HEK293 (cell line): ENCODE results near the gene SCO1.

Experiments
- CTCF ChIA-PET: fragments of 350-600 bp; formaldehyde crosslinking; extraction: SDS; loops from one replicate; lab custom pipeline; 2021; ENCODE audit warnings: antibody characterized with exemption; lab: Yijun Ruan, JAX
- POLR2A ChIA-PET: fragments of 300-600 bp; formaldehyde crosslinking; extraction: SDS; loops from one replicate; lab custom pipeline; 2020; ENCODE audit warnings: antibody characterized with exemption, inconsistent platforms; lab: Yijun Ruan, JAX
- H3K27ac ChIP-seq: fragments of 200-500 bp; sonication (Bioruptor generic); 2 replicates; pipeline ENCODE4 v1.5.1; 2014; ENCODE audit warnings: low read depth, low read length, control low read depth, inconsistent platforms; ENCODE audit errors: extremely low read depth
- H3K36me3 ChIP-seq, 2 experiments: fragments of 200-500 bp in 1 of 2; sonication (Bioruptor generic) in 1 of 2; 1 replicate in 1 of 2; 2 replicates in 1 of 2; pipeline ENCODE4 v1.5.1; 2014 to 2017; ENCODE audit warnings: inconsistent platforms in 2 of 2, low read length in 2 of 2; ENCODE audit not compliant: control insufficient read depth in 2 of 2, insufficient read depth in 1 of 2
- H3K4me1 ChIP-seq: fragments of 200-500 bp; sonication (Bioruptor generic); 2 replicates; pipeline ENCODE4 v1.5.1; 2014; ENCODE audit warnings: mild to moderate bottlenecking, low read length, inconsistent platforms; ENCODE audit not compliant: control insufficient read depth, insufficient read depth
- H3K4me3 ChIP-seq: 2 replicates; pipeline ENCODE4 v1.5.1; 2011; ENCODE audit warnings: low read depth, mild to moderate bottlenecking, control low read depth, low read length, moderate library complexity
- H3K9me3 ChIP-seq: fragments of 200-500 bp; sonication (Bioruptor generic); 2 replicates; pipeline ENCODE4 v1.5.1; 2014; ENCODE audit warnings: low read depth, low read length, inconsistent platforms; ENCODE audit not compliant: control insufficient read depth, insufficient read depth
- BCL11B ChIP-seq: fragments of 450-650 bp; formaldehyde crosslinking; IDR thresholded peaks from 2 replicates; pipeline ENCODE4 v1.5.1; 2016; ENCODE audit warnings: low read depth, missing biosample characterization, missing genetic modification characterization
- GLI2 ChIP-seq: fragments of 450-650 bp; formaldehyde crosslinking; IDR thresholded peaks from 2 replicates; pipeline ENCODE4; 2017; ENCODE audit warnings: missing biosample characterization, missing genetic modification characterization, low read depth, borderline replicate concordance
- MZF1 ChIP-seq: fragments of 450-650 bp; formaldehyde crosslinking; IDR thresholded peaks from 2 replicates; pipeline ENCODE4 v1.5.1; 2017; ENCODE audit warnings: missing biosample characterization, missing genetic modification characterization, borderline replicate concordance
- OVOL3 ChIP-seq: fragments of 450-650 bp; formaldehyde crosslinking; IDR thresholded peaks from 2 replicates; pipeline ENCODE4 v1.5.1; 2016; ENCODE audit warnings: missing biosample characterization, missing genetic modification characterization
- RBAK ChIP-seq: fragments of 450-650 bp; formaldehyde crosslinking; IDR thresholded peaks from 2 replicates; pipeline ENCODE4 v1.5.1; 2016; ENCODE audit warnings: missing biosample characterization, missing genetic modification characterization
- SCRT1 ChIP-seq: fragments of 450-650 bp; formaldehyde crosslinking; IDR thresholded peaks from 2 replicates; pipeline ENCODE4 v1.5.1; 2016; ENCODE audit warnings: missing biosample characterization, missing genetic modification characterization, borderline replicate concordance
- TRIM28 ChIP-seq: IDR thresholded peaks from 2 replicates; pipeline ENCODE4 v1.6.1; 2011; ENCODE audit warnings: low read length, control low read depth, borderline replicate concordance
- ZBTB1 ChIP-seq: fragments of 450-650 bp; formaldehyde crosslinking; IDR thresholded peaks from 2 replicates; pipeline ENCODE4 v1.5.1; 2016; ENCODE audit warnings: missing biosample characterization, missing genetic modification characterization
- ZBTB49 ChIP-seq: fragments of 450-650 bp; formaldehyde crosslinking; IDR thresholded peaks from 2 replicates; pipeline ENCODE4 v1.5.1; 2016; ENCODE audit warnings: missing biosample characterization, missing genetic modification characterization, low read depth
- ZBTB8A ChIP-seq: fragments of 450-650 bp; formaldehyde crosslinking; IDR thresholded peaks from 2 replicates; pipeline ENCODE4 v1.5.1; 2016; ENCODE audit warnings: missing biosample characterization, missing genetic modification characterization
- ZIC2 ChIP-seq: fragments of 450-650 bp; formaldehyde crosslinking; IDR thresholded peaks from 2 replicates; pipeline ENCODE4 v1.5.1; 2016; ENCODE audit warnings: missing biosample characterization, missing genetic modification characterization
- ZNF146 ChIP-seq: fragments of 450-650 bp; formaldehyde crosslinking; IDR thresholded peaks from 2 replicates; pipeline ENCODE4 v1.5.1; 2016; ENCODE audit warnings: missing biosample characterization, missing genetic modification characterization
- ZNF23 ChIP-seq: fragments of 450-650 bp; formaldehyde crosslinking; IDR thresholded peaks from 2 replicates; pipeline ENCODE4 v1.5.1; 2016; ENCODE audit warnings: missing biosample characterization, missing genetic modification characterization, borderline replicate concordance
- ZNF239 ChIP-seq: fragments of 450-650 bp; formaldehyde crosslinking; IDR thresholded peaks from 2 replicates; pipeline ENCODE4 v1.5.1; 2016; ENCODE audit warnings: missing biosample characterization, missing genetic modification characterization
- ZNF335 ChIP-seq: fragments of 450-650 bp; formaldehyde crosslinking; conservative IDR thresholded peaks from 2 replicates; pipeline ENCODE4 v1.5.1; 2016; ENCODE audit warnings: missing biosample characterization, missing genetic modification characterization
- ZNF350 ChIP-seq: fragments of 450-650 bp; formaldehyde crosslinking; IDR thresholded peaks from 2 replicates; pipeline ENCODE4 v1.5.0; 2017; ENCODE audit warnings: missing biosample characterization, mild to moderate bottlenecking, missing genetic modification characterization
- ZNF354C ChIP-seq: fragments of 450-650 bp; formaldehyde crosslinking; IDR thresholded peaks from 2 replicates; pipeline ENCODE4 v1.5.1; 2016; ENCODE audit warnings: missing biosample characterization, missing genetic modification characterization, low read depth, borderline replicate concordance
- ZNF391 ChIP-seq: fragments of 450-650 bp; formaldehyde crosslinking; IDR thresholded peaks from 2 replicates; pipeline ENCODE4 v1.5.1; 2016; ENCODE audit warnings: low read depth, missing biosample characterization, missing genetic modification characterization, borderline replicate concordance
- ZNF580 ChIP-seq: fragments of 450-650 bp; formaldehyde crosslinking; IDR thresholded peaks from 2 replicates; pipeline ENCODE4 v1.5.1; 2016; ENCODE audit warnings: missing biosample characterization, missing genetic modification characterization
- ZNF596 ChIP-seq: fragments of 450-650 bp; IDR thresholded peaks from 2 replicates; pipeline ENCODE4 v1.5.0; 2018; ENCODE audit warnings: missing biosample characterization, mild to moderate bottlenecking, missing genetic modification characterization, moderate library complexity
- ZNF610 ChIP-seq: fragments of 450-650 bp; formaldehyde crosslinking; IDR thresholded peaks from 2 replicates; pipeline ENCODE4 v1.5.1; 2016; ENCODE audit warnings: missing biosample characterization, missing genetic modification characterization, borderline replicate concordance
- ZNF624 ChIP-seq: fragments of 450-650 bp; formaldehyde crosslinking; IDR thresholded peaks from 2 replicates; pipeline ENCODE4 v1.5.1; 2017; ENCODE audit warnings: missing biosample characterization, missing genetic modification characterization
- ZNF776 ChIP-seq: fragments of 450-650 bp; formaldehyde crosslinking; IDR thresholded peaks from 2 replicates; pipeline ENCODE4 v1.5.0; 2017; ENCODE audit warnings: missing biosample characterization, missing genetic modification characterization, borderline replicate concordance
- ZSCAN16 ChIP-seq: fragments of 450-650 bp; formaldehyde crosslinking; IDR thresholded peaks from 2 replicates; pipeline ENCODE4 v1.5.1; 2016; ENCODE audit warnings: missing biosample characterization, missing genetic modification characterization
- ZSCAN23 ChIP-seq: fragments of 450-650 bp; formaldehyde crosslinking; IDR thresholded peaks from 2 replicates; pipeline ENCODE4 v1.5.1; 2016; ENCODE audit warnings: missing biosample characterization, missing genetic modification characterization
- TF ChIP-seq, protein P1 (sequence below): fragments of 450-650 bp; formaldehyde crosslinking; IDR thresholded peaks from 2 replicates; pipeline ENCODE4 v1.5.1; 2016; ENCODE audit warnings: missing biosample characterization, missing genetic modification characterization, borderline replicate concordance
- TF ChIP-seq, protein P2 (sequence below): fragments of 450-650 bp; formaldehyde crosslinking; IDR thresholded peaks from 2 replicates; pipeline ENCODE4 v1.5.1; 2016; ENCODE audit warnings: missing biosample characterization, missing genetic modification characterization
- TF ChIP-seq, protein P3 (sequence below): fragments of 450-650 bp; formaldehyde crosslinking; IDR thresholded peaks from 2 replicates; pipeline ENCODE4 v1.5.1; 2016; ENCODE audit warnings: missing biosample characterization, missing genetic modification characterization, borderline replicate concordance

The SCO1 gene

GRCh38 chr17:10626390-10626789 is 70.9 kb downstream of the SCO1 start:
- POLR2A ChIA-PET: no interaction called here
- Histone ChIP-seq H3K4me3 (no peak overlapping the region), H3K27ac (no peak overlapping the region)

GRCh38 chr17:10624969-10625368 is 72.4 kb downstream of the SCO1 start:
- POLR2A ChIA-PET: no interaction called here
- CTCF ChIA-PET: interaction anchor here (1.0 kb wide), 1 partner anchor 9 kb away, joined by 3 read pairs; no protein-coding TSS in a partner anchor
- Histone ChIP-seq H3K27ac (no peak overlapping the region), H3K4me1 (no peaks in the 10 kb centered on the region), H3K36me3 (peaks cover 0 to 13% of the 10 kb centered on the region in 2 experiments; a peak in 1 of 3 replicates), H3K9me3 (no peaks in the 10 kb centered on the region), H3K4me3 (no peak overlapping the region)
- no peak for TF ChIP-seq ZBTB8A (tag by site-specific recombination)
- no peak for TF ChIP-seq ZNF239
- TF ChIP-seq ZNF776 (tag by site-specific recombination): no peak
- no peak for TF ChIP-seq ZBTB1 (tag by site-specific recombination)
- TF ChIP-seq ZNF580 (tag by site-specific recombination): no peak
- TF ChIP-seq ZBTB49 (tag by site-specific recombination): no peak
- TF ChIP-seq, protein P1, sequence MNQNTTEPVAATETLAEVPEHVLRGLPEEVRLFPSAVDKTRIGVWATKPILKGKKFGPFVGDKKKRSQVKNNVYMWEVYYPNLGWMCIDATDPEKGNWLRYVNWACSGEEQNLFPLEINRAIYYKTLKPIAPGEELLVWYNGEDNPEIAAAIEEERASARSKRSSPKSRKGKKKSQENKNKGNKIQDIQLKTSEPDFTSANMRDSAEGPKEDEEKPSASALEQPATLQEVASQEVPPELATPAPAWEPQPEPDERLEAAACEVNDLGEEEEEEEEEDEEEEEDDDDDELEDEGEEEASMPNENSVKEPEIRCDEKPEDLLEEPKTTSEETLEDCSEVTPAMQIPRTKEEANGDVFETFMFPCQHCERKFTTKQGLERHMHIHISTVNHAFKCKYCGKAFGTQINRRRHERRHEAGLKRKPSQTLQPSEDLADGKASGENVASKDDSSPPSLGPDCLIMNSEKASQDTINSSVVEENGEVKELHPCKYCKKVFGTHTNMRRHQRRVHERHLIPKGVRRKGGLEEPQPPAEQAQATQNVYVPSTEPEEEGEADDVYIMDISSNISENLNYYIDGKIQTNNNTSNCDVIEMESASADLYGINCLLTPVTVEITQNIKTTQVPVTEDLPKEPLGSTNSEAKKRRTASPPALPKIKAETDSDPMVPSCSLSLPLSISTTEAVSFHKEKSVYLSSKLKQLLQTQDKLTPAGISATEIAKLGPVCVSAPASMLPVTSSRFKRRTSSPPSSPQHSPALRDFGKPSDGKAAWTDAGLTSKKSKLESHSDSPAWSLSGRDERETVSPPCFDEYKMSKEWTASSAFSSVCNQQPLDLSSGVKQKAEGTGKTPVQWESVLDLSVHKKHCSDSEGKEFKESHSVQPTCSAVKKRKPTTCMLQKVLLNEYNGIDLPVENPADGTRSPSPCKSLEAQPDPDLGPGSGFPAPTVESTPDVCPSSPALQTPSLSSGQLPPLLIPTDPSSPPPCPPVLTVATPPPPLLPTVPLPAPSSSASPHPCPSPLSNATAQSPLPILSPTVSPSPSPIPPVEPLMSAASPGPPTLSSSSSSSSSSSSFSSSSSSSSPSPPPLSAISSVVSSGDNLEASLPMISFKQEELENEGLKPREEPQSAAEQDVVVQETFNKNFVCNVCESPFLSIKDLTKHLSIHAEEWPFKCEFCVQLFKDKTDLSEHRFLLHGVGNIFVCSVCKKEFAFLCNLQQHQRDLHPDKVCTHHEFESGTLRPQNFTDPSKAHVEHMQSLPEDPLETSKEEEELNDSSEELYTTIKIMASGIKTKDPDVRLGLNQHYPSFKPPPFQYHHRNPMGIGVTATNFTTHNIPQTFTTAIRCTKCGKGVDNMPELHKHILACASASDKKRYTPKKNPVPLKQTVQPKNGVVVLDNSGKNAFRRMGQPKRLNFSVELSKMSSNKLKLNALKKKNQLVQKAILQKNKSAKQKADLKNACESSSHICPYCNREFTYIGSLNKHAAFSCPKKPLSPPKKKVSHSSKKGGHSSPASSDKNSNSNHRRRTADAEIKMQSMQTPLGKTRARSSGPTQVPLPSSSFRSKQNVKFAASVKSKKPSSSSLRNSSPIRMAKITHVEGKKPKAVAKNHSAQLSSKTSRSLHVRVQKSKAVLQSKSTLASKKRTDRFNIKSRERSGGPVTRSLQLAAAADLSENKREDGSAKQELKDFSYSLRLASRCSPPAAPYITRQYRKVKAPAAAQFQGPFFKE (tag by site-specific recombination): no peak
- no peak for TF ChIP-seq ZNF350 (tag by site-specific recombination)
- no peak for TF ChIP-seq ZSCAN16 (tag by site-specific recombination)
- no peak for TF ChIP-seq ZNF624
- TF ChIP-seq ZIC2 (tag by site-specific recombination): no peak
- TF ChIP-seq ZSCAN23: no peak
- TF ChIP-seq MZF1 (tag by site-specific recombination): no peak
- TF ChIP-seq ZNF23 (tag by site-specific recombination): no peak

More at GRCh38 chr17:10626390-10626789, 70.9 kb downstream of the SCO1 start:
- H3K9me3 ChIP-seq: no peaks in the 10 kb centered on the region
- CTCF ChIA-PET: interaction anchor here (2.0 to 9.7 kb wide), 2 partner anchors 8 to 20 kb away, joined by 9 to 210 read pairs; no protein-coding TSS in a partner anchor
- no peaks in the 10 kb centered on the region for H3K4me1 ChIP-seq
- TF ChIP-seq ZNF596: no peak
- TF ChIP-seq ZNF610 (tag by site-specific recombination): no peak
- TF ChIP-seq ZNF335 (tag by site-specific recombination): no peak
- no peak for TF ChIP-seq ZNF354C (tag by site-specific recombination)
- TF ChIP-seq RBAK (tag by site-specific recombination): no peak
- TF ChIP-seq SCRT1 (tag by site-specific recombination): no peak
- no peak for TF ChIP-seq OVOL3 (tag by site-specific recombination)
- no peak for TF ChIP-seq ZNF239
- TF ChIP-seq, protein P2, sequence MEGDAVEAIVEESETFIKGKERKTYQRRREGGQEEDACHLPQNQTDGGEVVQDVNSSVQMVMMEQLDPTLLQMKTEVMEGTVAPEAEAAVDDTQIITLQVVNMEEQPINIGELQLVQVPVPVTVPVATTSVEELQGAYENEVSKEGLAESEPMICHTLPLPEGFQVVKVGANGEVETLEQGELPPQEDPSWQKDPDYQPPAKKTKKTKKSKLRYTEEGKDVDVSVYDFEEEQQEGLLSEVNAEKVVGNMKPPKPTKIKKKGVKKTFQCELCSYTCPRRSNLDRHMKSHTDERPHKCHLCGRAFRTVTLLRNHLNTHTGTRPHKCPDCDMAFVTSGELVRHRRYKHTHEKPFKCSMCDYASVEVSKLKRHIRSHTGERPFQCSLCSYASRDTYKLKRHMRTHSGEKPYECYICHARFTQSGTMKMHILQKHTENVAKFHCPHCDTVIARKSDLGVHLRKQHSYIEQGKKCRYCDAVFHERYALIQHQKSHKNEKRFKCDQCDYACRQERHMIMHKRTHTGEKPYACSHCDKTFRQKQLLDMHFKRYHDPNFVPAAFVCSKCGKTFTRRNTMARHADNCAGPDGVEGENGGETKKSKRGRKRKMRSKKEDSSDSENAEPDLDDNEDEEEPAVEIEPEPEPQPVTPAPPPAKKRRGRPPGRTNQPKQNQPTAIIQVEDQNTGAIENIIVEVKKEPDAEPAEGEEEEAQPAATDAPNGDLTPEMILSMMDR (tag by site-specific recombination): no peak
- no peak for TF ChIP-seq GLI2 (tag by site-specific recombination)
- TF ChIP-seq ZIC2 (tag by site-specific recombination): no peak
- TF ChIP-seq, protein P3, sequence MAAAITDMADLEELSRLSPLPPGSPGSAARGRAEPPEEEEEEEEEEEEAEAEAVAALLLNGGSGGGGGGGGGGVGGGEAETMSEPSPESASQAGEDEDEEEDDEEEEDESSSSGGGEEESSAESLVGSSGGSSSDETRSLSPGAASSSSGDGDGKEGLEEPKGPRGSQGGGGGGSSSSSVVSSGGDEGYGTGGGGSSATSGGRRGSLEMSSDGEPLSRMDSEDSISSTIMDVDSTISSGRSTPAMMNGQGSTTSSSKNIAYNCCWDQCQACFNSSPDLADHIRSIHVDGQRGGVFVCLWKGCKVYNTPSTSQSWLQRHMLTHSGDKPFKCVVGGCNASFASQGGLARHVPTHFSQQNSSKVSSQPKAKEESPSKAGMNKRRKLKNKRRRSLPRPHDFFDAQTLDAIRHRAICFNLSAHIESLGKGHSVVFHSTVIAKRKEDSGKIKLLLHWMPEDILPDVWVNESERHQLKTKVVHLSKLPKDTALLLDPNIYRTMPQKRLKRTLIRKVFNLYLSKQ: no peak
- no peak for TF ChIP-seq TRIM28
- TF ChIP-seq ZNF146: no peak
- TF ChIP-seq ZNF776 (tag by site-specific recombination): no peak
- TF ChIP-seq ZNF391 (tag by site-specific recombination): no peak
- no peak for TF ChIP-seq BCL11B (tag by site-specific recombination)
- TF ChIP-seq, all 188 proteins: peak for 0
- peaks cover 0 to 20% of the 10 kb centered on the region in 2 experiments; a peak in 1 of 3 replicates for H3K36me3 ChIP-seq
